Neutrophil (primary cell): ENCODE results near the gene MS4A6A.

Experiments used
- H3K27ac ChIP-seq: fragments of 200-600 bp; sonication (generic); 2 replicates; pipeline ENCODE4 v1.5.1; 2016; ENCODE audit warnings: mild to moderate bottlenecking, moderate library complexity
- H3K27me3 ChIP-seq: fragments of 200-600 bp; sonication (generic); 2 replicates; pipeline ENCODE4 v1.6.0; 2016; ENCODE audit warnings: mild to moderate bottlenecking
- H3K36me3 ChIP-seq: fragments of 200-600 bp; sonication (generic); 2 replicates; pipeline ENCODE4 v1.5.1; 2017
- H3K4me1 ChIP-seq, 2 experiments: fragments of 200-600 bp in 1 of 2; sonication (generic) in 1 of 2; 1 replicate in 1 of 2; 2 replicates in 1 of 2; pipeline versions ENCODE4 v1.5.1 to v1.6.1; 2013 to 2016; ENCODE audit warnings: low read depth in 1 of 2, low read length in 1 of 2, mild to moderate bottlenecking in 1 of 2, moderate library complexity in 1 of 2; ENCODE audit not compliant: control insufficient read depth in 1 of 2, insufficient read depth in 1 of 2
- H3K4me3 ChIP-seq, 2 experiments: fragments of 200-600 bp in 1 of 2; sonication (generic) in 1 of 2; 1 replicate in 1 of 2; 2 replicates in 1 of 2; pipeline ENCODE4 v1.5.1; 2013 to 2016; ENCODE audit warnings: low read depth in 1 of 2, low read length in 1 of 2, mild to moderate bottlenecking in 1 of 2, moderate library complexity in 1 of 2
- H3K9me3 ChIP-seq: fragments of 200-600 bp; sonication (generic); 2 replicates; pipeline ENCODE4 v1.5.1; 2016
- CTCF ChIP-seq: fragments of 200-600 bp; sonication (generic); IDR thresholded peaks from 2 replicates; pipeline ENCODE4 v1.5.1; 2016; ENCODE audit warnings: antibody characterized with exemption

MS4A6A gene

GRCh38 chr11:60182541-60183330 is at the start of gene MS4A6A:
MS4A6A (minus strand) TSS chr11:60183083; CDS start chr11:60181727, 1,356 bp downstream.
- Histone ChIP-seq H3K9me3 (no peaks in the 10 kb centered on the region), H3K4me3 (peak within 1 kb of the TSS; percentile 61 to 97), H3K36me3 (peaks cover 14% of the 10 kb centered on the region), H3K27ac (peak within 1 kb of the TSS; percentile 79), H3K27me3 (no peaks in the 10 kb centered on the region), H3K4me1 (peaks cover 48 to 57% of the 10 kb centered on the region in 2 experiments)
- TF ChIP-seq CTCF: no peak

- peaks cover 7 to 9% of the 10 kb centered on the region in 2 experiments for H3K4me1 ChIP-seq
- H3K4me3 ChIP-seq: no peak overlapping the region
- H3K9me3 ChIP-seq: no peaks in the 10 kb centered on the region
- TF ChIP-seq CTCF: no peak
- no peaks in the 10 kb centered on the region for H3K27me3 ChIP-seq
- no peaks in the 10 kb centered on the region for H3K36me3 ChIP-seq
- no peak overlapping the region for H3K27ac ChIP-seq
Measured at GRCh38 chr11:60230681-60231080, 47.8 kb upstream of the MS4A6A start.

- no peaks in the 10 kb centered on the region for H3K9me3 ChIP-seq
- no peaks in the 10 kb centered on the region for H3K4me1 ChIP-seq
- H3K4me3 ChIP-seq: no peak overlapping the region
- H3K36me3 ChIP-seq: no peaks in the 10 kb centered on the region
- H3K27me3 ChIP-seq: no peaks in the 10 kb centered on the region
- TF ChIP-seq CTCF: no peak
- no peak overlapping the region for H3K27ac ChIP-seq
Measured at GRCh38 chr11:60222141-60222540, 39.3 kb upstream of the MS4A6A start.

GRCh38 chr11:60221692-60222091 is 38.8 kb upstream of the MS4A6A start:
- no peak overlapping the region for H3K27ac ChIP-seq
- no peak overlapping the region for H3K4me3 ChIP-seq
- no peaks in the 10 kb centered on the region for H3K36me3 ChIP-seq
- no peaks in the 10 kb centered on the region for H3K4me1 ChIP-seq
- TF ChIP-seq CTCF: no peak
- H3K27me3 ChIP-seq: no peaks in the 10 kb centered on the region
- no peaks in the 10 kb centered on the region for H3K9me3 ChIP-seq

- no peak for TF ChIP-seq CTCF
- Histone ChIP-seq H3K9me3 (no peaks in the 10 kb centered on the region), H3K4me3 (no peak overlapping the region), H3K27ac (no peak overlapping the region), H3K36me3 (no peaks in the 10 kb centered on the region), H3K27me3 (no peaks in the 10 kb centered on the region), H3K4me1 (no peaks in the 10 kb centered on the region)
Measured at GRCh38 chr11:60221181-60221580, 38.3 kb upstream of the MS4A6A start.
